HAP-1 (cell line): ENCODE data around the gene SNAPC2.
"Not testable (repeated sequence)": the region's sequence is repeated elsewhere in the genome, so short reads cannot be mapped to it uniquely, and the experiment has no call there.

Experiments used
- DNase-seq, 2 experiments: peaks; one replicate each; pipeline ENCODE4 v3.0.0-alpha.2; 2016 to 2020; ENCODE audit warnings: low spot score in 2 of 2
- H3K27me3 ChIP-seq: fragments of 250-450 bp; sonication (Bioruptor Pico); 2 replicates; pipeline ENCODE4 v1.5.1; 2020; ENCODE audit warnings: low read depth, mild to moderate bottlenecking, moderate library complexity
- H3K36me3 ChIP-seq: fragments of 250-450 bp; sonication (Bioruptor Pico); replicated peaks from 2 replicates; pipeline ENCODE4 v1.5.1; 2020; ENCODE audit warnings: mild to moderate bottlenecking
- H3K4me1 ChIP-seq: fragments of 250-450 bp; sonication (Bioruptor Pico); 2 replicates; pipeline ENCODE4 v1.5.1; 2020; ENCODE audit warnings: mild to moderate bottlenecking
- H3K4me3 ChIP-seq: fragments of 250-450 bp; sonication (Bioruptor Pico); 2 replicates; pipeline ENCODE4 v1.5.1; 2020; ENCODE audit warnings: mild to moderate bottlenecking, moderate library complexity
- H3K9me3 ChIP-seq: fragments of 250-450 bp; sonication (Bioruptor Pico); 2 replicates; pipeline ENCODE4 v1.5.1; 2020; ENCODE audit warnings: mild to moderate bottlenecking, moderate library complexity
- in situ Hi-C: fragments of 300-500 bp; cut with MboI; formaldehyde crosslinking; loops from 3 replicates; pipeline ENCODE4 v1.14.3; 2020; ENCODE audit warnings: low sequenced_read_pairs, inconsistent platforms, mixed read lengths

SNAPC2 gene

DNA sequence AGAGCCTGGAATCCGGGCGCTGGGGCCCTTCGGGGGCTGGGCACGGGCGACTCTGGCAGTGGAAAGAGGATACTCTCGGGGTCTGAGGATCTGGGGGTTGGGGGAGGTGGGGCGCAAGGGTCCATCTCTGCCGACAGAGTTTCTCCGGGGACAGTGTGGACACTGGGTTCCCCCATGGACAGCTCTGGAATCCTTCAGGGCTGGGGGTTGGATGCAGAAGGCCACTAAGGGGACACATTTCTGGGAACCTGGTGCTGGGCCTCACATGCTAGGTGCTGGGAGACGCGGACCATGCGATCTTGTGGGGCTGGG lies 3.2 kb upstream of the SNAPC2 start:
- Histone ChIP-seq H3K27me3 (peaks cover 25% of the 10 kb centered on the region), H3K4me1 (peaks cover 22% of the 10 kb centered on the region), H3K36me3 (peaks cover 5% of the 10 kb centered on the region), H3K9me3 (no peaks in the 10 kb centered on the region), H3K4me3 (no peak overlapping the region; the same call in 1 of the 2 replicates)
- in situ Hi-C loops = no loop called here
- DNase-seq = no peak

DNA sequence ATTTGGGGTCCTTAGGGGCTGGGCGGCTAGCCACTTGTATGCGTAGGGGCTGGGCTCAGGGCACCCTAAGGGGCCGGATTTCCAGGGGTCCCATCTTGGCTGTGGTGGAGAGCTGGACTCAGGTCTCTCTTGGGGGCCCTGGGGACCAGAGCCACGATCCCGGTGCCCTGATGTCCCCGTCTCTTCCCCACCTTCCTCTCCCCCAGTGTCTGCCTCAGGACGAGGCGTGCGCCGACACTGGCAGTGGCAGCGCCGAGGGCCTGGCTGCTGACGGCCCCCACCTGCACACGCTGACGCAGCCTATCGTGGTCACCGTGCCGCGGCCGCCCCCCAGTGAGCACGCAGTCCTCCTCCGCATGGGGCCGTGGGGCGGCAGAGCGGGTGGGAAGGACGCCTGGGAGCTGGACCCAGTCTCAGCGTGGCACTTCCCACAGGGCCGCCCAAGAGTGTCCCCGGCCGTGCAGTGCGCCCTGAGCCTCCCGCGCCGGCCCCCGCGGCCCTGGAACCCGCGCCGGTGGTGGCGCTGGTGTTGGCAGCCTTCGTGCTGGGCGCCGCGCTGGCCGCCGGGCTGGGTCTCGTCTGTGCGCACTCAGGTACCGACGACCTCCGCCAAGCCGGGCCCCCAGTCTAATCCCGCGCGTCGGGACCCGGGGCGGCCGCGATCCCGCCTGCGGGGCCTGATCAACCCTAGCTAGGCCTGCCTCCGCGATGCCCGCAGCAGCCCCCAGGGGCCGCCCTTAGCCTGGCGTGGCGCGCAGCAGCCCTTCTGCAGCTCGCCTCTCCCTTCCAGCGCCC lies 2.7 kb upstream of the SNAPC2 start:
- no peak overlapping the region; the same call in 1 of the 2 replicates for H3K4me3 ChIP-seq
- peaks cover 6% of the 10 kb centered on the region for H3K36me3 ChIP-seq
- H3K9me3 ChIP-seq = no peaks in the 10 kb centered on the region
- peak; percentile 57 to 82 for DNase-seq
- in situ Hi-C loops = no loop called here
- peaks cover 22% of the 10 kb centered on the region for H3K4me1 ChIP-seq
- H3K27me3 ChIP-seq = peaks cover 25% of the 10 kb centered on the region

DNA sequence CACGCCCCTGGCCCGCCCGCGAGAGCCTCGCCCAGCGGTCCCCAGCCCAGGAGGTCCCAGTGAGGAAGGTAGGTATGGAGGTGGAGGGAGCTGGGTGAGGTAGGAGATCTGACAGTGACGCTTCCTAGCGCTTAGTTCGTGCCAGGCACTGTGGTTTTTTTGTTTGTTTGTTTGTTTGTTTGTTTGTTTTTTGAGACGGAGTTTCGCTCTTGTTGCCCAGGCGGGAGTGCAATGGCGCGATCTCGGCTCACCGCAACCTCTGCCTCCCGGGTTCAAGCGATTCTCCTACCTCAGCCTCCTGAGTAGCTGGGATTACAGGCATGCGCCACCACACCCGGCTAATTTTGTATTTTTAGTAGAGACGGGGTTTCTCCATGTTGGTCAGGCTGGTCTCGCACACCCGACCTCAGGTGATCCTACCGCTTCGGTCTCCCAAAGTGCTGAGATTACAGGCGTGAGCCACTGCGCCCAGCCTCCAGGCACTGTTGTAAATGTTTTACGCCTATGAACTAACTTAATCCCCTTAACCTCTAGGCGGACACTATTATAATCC lies 2.0 kb upstream of the SNAPC2 start:
- H3K4me3 ChIP-seq, DNase-seq, H3K36me3 ChIP-seq, in situ Hi-C loops, H3K9me3 ChIP-seq: not testable (repeated sequence)
- Histone ChIP-seq H3K4me1 (peaks cover 22% of the 10 kb centered on the region), H3K27me3 (peaks cover 25% of the 10 kb centered on the region)

DNA sequence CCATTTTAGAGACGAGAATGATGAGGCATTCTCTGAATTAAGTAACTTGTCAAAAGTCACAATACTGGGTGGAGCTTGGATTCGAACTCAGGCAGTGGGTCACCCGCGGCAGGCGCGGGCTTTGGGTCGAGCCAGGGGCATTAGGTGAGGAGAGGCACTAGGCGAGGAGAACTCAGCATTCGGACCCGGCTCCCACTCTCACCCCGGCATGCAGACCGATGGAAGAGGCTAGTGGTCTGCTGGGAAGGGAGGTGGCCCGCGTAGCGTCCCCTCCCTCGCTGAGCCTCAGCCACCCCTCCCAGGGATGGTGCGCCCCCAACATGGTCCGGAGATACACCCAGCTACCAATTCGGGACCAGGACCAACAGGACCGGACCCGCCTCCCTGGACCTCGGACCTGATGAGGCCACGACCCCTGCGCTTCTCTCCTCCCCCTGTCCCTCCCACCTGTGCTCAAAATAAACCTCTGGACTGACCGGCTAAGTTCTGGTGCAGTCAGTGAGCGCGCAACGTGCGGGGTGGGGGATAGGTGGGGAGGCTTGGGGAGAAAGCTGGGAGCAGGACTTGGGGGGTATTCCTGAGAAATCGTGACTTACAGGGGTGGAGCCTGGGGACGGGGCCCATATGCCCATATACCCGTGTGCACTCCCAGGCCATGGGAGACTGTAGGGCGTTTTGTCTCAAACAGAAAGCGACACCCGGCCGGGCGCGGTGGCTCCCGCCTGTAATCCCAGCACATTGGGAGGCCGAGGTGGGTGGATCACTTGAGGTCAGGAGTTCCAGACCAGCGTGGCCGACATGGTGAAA lies 1.3 kb upstream of the SNAPC2 start:
- Histone ChIP-seq H3K4me3 (no peak overlapping the region), H3K27me3 (peaks cover 25% of the 10 kb centered on the region), H3K4me1 (peaks cover 22% of the 10 kb centered on the region), H3K9me3 (no peaks in the 10 kb centered on the region), H3K36me3 (peaks cover 3% of the 10 kb centered on the region)
- no peak for DNase-seq
- in situ Hi-C loops = no loop called here

DNA sequence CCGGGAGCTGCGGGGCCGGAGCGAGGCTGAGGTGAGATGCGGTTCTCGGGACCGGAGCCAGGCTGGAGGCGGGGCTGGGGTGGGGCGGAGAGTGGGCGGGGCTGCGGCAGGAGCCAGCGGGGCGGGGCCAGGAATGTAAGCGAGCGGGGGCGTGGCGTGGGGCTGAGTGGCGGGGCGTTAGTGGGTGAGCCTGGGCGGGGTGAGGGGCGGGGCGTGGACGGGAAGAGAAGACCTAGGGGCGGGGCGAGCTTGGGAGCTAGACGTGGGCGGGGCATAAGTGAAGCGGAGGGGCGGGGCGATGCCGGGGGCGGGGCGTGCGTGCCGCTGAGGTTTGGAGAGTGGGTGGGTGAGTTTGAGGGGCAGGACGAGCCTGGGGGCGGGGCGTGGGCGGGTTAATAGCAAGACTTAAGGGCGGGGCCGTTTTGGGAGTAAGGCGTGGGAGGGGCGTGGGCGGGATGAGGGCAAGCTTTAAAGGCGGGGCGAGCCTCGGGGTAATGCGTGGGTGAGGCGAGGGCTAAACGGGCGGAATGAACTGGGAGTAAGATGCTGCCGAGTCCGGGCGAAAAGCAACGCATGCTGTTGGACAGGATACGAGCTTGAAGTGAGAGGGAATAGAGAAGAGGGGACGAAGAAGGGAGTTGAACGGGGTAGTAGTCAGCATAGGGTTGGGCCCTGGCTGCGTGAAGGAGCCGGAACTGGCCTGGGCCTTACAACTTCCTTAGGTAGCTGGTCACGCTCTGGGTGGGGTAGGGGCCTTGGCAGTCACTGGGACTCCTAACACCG lies 572 bp downstream of the SNAPC2 start:
- peak; percentile 94 to 100 for DNase-seq
- H3K4me1 ChIP-seq = peaks cover 22% of the 10 kb centered on the region
- H3K9me3 ChIP-seq = no peaks in the 10 kb centered on the region
- in situ Hi-C loops = loop anchor here (5.0 kb wide), 1 partner anchor 53 kb away; no protein-coding TSS in a partner anchor
- H3K4me3 ChIP-seq = peak overlapping the region; percentile 60
- H3K27me3 ChIP-seq = peaks cover 20% of the 10 kb centered on the region
- H3K36me3 ChIP-seq = peaks cover 3% of the 10 kb centered on the region

DNA sequence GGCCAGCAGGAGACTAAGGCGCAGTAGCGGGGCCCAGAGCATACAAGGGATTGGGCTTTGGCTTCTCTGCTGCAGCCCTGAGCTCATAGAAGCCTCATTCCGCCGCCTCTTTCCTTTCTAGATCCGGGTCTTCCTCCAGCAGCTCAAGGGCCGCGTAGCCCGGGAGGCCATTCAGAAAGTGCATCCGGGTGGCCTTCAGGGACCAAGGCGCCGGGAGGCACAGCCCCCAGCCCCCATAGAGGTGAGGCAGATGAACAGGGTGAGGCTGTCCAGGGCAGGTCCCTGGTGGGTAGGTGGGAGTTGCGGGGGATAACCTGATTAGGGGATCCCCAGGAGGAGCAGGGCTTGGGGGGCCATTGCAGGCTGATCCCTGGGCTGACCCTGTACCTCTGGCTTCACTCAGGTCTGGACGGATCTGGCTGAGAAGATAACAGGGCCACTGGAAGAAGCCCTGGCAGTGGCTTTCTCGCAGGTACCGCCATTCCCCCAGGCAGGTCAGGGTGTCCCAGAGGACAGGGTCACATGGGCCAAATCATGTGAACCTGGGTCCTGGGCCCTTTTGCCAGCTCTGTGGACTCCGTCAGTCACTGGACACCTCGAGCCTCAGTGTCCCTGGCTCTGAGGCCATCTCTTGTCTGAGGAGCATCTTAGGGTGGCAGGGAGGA lies 1.3 kb downstream of the SNAPC2 start:
- H3K4me1 ChIP-seq = peaks cover 25% of the 10 kb centered on the region

DNA sequence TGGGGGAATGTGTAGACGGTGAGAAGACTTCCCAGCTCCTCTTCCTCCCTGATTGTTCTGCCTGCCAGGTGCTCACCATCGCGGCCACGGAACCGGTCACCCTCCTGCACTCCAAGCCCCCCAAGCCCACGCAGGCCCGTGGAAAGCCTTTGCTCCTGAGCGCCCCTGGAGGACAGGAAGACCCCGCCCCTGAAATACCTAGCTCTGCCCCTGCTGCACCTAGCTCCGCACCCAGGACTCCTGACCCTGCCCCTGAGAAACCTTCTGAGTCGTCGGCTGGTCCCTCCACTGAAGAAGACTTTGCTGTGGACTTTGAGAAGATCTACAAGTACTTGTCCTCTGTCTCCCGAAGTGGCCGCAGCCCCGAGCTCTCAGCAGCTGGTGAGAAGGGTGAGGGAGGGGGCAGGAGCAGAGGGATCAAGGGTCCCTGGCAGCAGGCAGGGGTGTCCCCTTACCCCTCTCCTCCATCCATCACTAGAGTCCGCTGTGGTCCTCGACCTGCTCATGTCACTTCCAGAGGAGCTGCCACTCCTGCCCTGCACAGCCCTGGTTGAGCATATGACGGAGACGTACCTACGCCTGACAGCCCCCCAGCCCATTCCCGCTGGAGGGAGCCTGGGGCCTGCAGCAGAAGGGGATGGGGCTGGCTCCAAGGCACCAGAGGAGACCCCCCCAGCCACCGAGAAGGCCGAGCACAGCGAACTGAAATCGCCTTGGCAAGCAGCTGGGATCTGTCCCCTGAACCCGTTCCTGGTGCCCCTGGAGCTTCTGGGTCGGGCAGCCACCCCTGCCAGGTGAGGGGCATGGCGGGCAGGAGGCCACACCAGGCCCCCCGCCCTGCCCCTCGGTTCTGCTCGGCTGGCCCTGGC lies 2.1 kb downstream of the SNAPC2 start:
- in situ Hi-C loops = loop anchor here (5.0 kb wide), 1 partner anchor 55 kb away; no protein-coding TSS in a partner anchor
- Histone ChIP-seq H3K27me3 (peaks cover 7% of the 10 kb centered on the region), H3K36me3 (peaks cover 9% of the 10 kb centered on the region), H3K9me3 (no peaks in the 10 kb centered on the region), H3K4me3 (no peak overlapping the region), H3K4me1 (peaks cover 28% of the 10 kb centered on the region)
- no peak for DNase-seq

More for the DNA sequence above, 1.3 kb downstream of the SNAPC2 start:
- DNase-seq = no peak
- peak overlapping the region; percentile 26 for H3K4me3 ChIP-seq
- peaks cover 13% of the 10 kb centered on the region for H3K27me3 ChIP-seq
- no peaks in the 10 kb centered on the region for H3K9me3 ChIP-seq
- in situ Hi-C loops = loop anchor here (5.0 kb wide), 1 partner anchor 54 kb away; no protein-coding TSS in a partner anchor
- peaks cover 4% of the 10 kb centered on the region for H3K36me3 ChIP-seq

DNA sequence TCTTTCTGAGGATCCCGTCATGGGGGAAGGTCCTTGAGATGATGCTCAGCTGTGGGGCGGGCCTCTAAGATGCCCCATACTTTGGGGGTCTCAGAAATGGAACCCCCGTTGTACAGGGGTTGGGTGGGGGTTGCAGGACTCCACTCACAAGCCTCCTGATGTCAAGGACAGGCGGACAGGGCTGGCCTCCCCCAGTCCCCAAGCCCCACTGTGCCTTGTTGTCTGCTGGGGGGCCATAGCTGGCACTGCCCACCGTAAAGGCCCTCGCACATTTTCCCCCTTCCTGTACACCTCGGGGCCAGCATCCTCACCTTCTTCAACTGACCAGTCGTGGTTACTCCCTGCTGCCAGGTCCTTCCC lies 2.7 kb downstream of the SNAPC2 start:
- Histone ChIP-seq H3K36me3 (peaks cover 9% of the 10 kb centered on the region), H3K27me3 (peaks cover 1% of the 10 kb centered on the region), H3K9me3 (no peaks in the 10 kb centered on the region), H3K4me3 (no peak overlapping the region), H3K4me1 (peaks cover 23% of the 10 kb centered on the region)
- DNase-seq = no peak
- in situ Hi-C loops = loop anchor here (5.0 kb wide), 1 partner anchor 56 kb away; no protein-coding TSS in a partner anchor

DNA sequence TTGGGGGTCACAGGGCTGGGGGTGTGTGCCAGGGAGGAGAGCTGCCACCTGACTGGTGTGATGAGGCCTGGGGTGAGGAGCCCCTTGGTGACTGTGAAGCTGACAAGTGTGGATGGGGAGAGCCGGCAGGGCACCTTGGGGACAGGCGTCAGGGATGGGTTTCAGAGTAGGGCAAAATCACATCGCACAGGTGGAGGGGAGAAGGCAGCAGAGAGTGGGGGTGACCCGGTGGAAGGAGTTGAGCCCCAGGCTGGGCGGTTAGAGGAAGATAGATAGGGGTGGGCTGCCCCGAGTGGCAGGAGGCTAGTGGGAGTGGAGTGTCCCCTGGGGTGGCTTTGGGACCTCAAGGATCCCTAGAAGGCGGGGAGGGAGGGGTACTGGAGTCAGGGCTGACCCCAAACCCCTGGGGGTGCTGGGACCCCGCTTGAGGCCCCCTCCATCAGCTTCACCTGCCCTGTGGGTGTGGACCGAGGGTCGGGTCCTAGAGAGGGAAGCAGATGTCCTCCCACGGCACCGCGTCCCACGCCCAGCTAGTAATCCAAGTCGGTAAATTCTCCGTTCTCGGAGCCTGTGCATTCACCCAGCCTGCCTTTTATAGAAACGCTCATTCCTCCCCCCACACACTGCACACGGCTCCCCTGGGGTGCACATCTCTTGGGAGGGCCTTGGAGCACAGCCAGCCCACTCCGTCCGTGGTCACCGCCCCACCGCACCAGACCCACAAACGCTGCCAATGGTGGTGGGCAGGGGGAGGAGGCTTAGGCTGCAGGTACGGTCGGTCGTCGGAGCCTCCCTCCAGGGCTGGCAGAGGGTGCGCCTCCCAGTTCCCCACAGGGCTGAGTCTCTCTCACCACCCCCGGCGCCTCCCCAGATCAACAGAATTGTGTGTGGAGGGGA lies 3.4 kb downstream of the SNAPC2 start:
- Histone ChIP-seq H3K4me1 (peaks cover 16% of the 10 kb centered on the region), H3K27me3 (no peaks in the 10 kb centered on the region), H3K9me3 (no peaks in the 10 kb centered on the region), H3K4me3 (no peak overlapping the region), H3K36me3 (peaks cover 9% of the 10 kb centered on the region)
- in situ Hi-C loops = loop anchor here (5.0 kb wide), 1 partner anchor 56 kb away; no protein-coding TSS in a partner anchor
- no peak for DNase-seq

DNA sequence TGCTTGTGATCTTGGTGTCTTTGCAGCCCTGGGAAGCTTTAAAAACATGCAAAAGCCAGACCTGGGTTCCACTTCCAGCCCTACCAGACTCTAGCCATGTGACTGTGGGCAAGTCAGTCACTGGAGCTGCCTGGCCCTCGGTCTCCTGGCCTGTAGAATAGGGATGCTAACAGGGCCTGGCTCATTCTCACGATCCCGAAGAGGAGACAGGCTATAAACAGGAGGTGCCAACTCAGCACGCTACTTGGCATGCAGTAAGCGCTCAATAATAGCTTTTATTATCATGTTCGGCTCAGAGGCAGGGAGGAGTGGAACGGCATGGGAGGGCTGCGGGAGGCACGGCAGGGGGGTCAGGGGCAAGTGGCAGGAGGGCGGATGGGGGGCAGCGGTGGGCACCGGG lies 4.1 kb downstream of the SNAPC2 start:
- Histone ChIP-seq H3K4me3 (no peak overlapping the region), H3K27me3 (no peaks in the 10 kb centered on the region), H3K4me1 (peaks cover 15% of the 10 kb centered on the region), H3K9me3 (no peaks in the 10 kb centered on the region), H3K36me3 (peaks cover 9% of the 10 kb centered on the region)
- no peak for DNase-seq
- in situ Hi-C loops = loop anchor here (5.0 kb wide), 1 partner anchor 57 kb away; no protein-coding TSS in a partner anchor

DNA sequence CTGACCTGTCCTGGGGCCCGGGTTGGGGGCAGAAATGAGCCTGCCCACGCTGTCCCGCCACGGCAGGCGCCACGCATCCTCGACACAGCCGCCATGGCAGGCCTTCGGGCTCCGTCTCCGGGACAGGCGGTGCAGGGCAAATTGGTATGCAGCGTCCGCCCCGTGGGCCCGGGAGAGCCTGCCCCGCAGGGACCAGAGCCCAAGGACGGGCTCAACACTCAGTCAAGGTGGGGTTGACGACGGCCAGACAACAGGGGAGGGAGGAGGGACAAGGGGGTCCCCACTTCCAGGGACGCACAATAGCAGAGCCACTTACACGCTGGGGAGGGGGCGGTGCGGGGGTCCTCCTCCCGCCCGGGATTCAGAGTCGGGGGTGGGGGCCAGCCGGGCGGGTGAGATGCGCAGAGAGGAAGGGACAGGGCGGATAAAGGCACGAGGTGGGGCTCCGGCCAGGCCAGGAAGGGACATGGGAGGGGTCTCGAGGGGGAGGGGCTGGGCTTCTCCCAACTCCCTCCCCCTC lies 4.6 kb downstream of the SNAPC2 start:
- Histone ChIP-seq H3K4me3 (peak overlapping the region; percentile 20; the same call in 1 of the 2 replicates), H3K36me3 (peaks cover 9% of the 10 kb centered on the region), H3K27me3 (no peaks in the 10 kb centered on the region), H3K4me1 (peaks cover 11% of the 10 kb centered on the region), H3K9me3 (no peaks in the 10 kb centered on the region)
- in situ Hi-C loops = loop anchor here (5.0 kb wide), 1 partner anchor 57 kb away; no protein-coding TSS in a partner anchor
- no peak for DNase-seq
